HEK293 (cell line): ENCODE data around the gene PSMF1.

Experiments used
- PRDM1 ChIP-seq: fragments of 450-650 bp; formaldehyde crosslinking; IDR thresholded peaks from 2 replicates; pipeline ENCODE4; 2016; ENCODE audit warnings: missing biosample characterization, missing genetic modification characterization
- ZBTB1 ChIP-seq: fragments of 450-650 bp; formaldehyde crosslinking; IDR thresholded peaks from 2 replicates; pipeline ENCODE4 v1.5.1; 2016; ENCODE audit warnings: missing biosample characterization, missing genetic modification characterization
- ZBTB21 ChIP-seq: fragments of 450-650 bp; formaldehyde crosslinking; IDR thresholded peaks from 2 replicates; pipeline ENCODE4 v1.5.1; 2017; ENCODE audit warnings: missing biosample characterization, missing genetic modification characterization
- ZNF138 ChIP-seq: fragments of 450-650 bp; formaldehyde crosslinking; IDR thresholded peaks from 2 replicates; pipeline ENCODE4 v1.5.1; 2016; ENCODE audit warnings: missing biosample characterization, missing genetic modification characterization, borderline replicate concordance
- ZNF140 ChIP-seq: fragments of 450-650 bp; formaldehyde crosslinking; IDR thresholded peaks from 2 replicates; pipeline ENCODE4 v1.5.1; 2016; ENCODE audit warnings: missing biosample characterization, missing genetic modification characterization
- ZNF571 ChIP-seq: fragments of 450-650 bp; formaldehyde crosslinking; IDR thresholded peaks from 2 replicates; pipeline ENCODE4 v1.5.0; 2017; ENCODE audit warnings: missing biosample characterization, missing genetic modification characterization
- ZNF596 ChIP-seq: fragments of 450-650 bp; IDR thresholded peaks from 2 replicates; pipeline ENCODE4 v1.5.0; 2018; ENCODE audit warnings: missing biosample characterization, mild to moderate bottlenecking, missing genetic modification characterization, moderate library complexity
- TF ChIP-seq, protein P1 (sequence below): fragments of 450-650 bp; formaldehyde crosslinking; IDR thresholded peaks from 2 replicates; pipeline ENCODE4 v1.5.1; 2016; ENCODE audit warnings: missing biosample characterization, missing genetic modification characterization
- TF ChIP-seq, protein P2 (sequence below): fragments of 450-650 bp; formaldehyde crosslinking; IDR thresholded peaks from 2 replicates; pipeline ENCODE4 v1.5.1; 2016; ENCODE audit warnings: missing biosample characterization, missing genetic modification characterization

DNA sequence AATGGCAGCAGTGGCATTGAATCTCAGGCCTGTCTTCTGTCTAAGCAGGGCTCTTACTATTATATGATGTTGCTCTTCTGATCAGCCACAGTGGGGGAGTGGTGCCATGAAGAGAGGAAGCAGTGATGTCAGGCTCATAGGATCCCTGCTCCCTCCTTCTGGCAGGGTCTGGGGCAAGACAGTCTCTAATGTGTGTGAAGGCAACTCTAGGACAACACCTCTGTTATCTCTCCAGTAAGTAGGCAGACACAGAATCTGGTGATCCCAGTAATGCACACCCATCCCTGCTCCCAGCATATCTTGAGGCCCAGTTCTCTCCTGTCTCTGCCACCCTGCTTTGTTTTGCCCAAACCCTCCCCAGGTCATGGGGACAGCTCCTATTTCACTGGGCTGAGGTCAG lies 93.6 kb downstream of the PSMF1 start:
- TF ChIP-seq, protein P1, sequence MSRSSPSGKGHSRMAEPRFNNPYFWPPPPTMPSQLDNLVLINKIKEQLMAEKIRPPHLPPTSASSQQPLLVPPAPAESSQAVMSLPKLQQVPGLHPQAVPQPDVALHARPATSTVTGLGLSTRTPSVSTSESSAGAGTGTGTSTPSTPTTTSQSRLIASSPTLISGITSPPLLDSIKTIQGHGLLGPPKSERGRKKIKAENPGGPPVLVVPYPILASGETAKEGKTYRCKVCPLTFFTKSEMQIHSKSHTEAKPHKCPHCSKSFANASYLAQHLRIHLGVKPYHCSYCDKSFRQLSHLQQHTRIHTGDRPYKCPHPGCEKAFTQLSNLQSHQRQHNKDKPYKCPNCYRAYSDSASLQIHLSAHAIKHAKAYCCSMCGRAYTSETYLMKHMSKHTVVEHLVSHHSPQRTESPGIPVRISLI (tag by site-specific recombination): no peak
- TF ChIP-seq, protein P2, sequence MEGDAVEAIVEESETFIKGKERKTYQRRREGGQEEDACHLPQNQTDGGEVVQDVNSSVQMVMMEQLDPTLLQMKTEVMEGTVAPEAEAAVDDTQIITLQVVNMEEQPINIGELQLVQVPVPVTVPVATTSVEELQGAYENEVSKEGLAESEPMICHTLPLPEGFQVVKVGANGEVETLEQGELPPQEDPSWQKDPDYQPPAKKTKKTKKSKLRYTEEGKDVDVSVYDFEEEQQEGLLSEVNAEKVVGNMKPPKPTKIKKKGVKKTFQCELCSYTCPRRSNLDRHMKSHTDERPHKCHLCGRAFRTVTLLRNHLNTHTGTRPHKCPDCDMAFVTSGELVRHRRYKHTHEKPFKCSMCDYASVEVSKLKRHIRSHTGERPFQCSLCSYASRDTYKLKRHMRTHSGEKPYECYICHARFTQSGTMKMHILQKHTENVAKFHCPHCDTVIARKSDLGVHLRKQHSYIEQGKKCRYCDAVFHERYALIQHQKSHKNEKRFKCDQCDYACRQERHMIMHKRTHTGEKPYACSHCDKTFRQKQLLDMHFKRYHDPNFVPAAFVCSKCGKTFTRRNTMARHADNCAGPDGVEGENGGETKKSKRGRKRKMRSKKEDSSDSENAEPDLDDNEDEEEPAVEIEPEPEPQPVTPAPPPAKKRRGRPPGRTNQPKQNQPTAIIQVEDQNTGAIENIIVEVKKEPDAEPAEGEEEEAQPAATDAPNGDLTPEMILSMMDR: no peak
- TF ChIP-seq ZNF596 (tag by site-specific recombination) (no peak), ZBTB21 (tag by site-specific recombination) (no peak), PRDM1 (tag by site-specific recombination) (no peak), ZBTB1 (tag by site-specific recombination) (no peak), ZNF138 (no peak), ZNF571 (tag by site-specific recombination) (no peak), ZNF140 (tag by site-specific recombination) (no peak)
